NCI-H2171 treated with DMSO at 0.1 percent for 48 hours (cell line): ENCODE results near the gene OTOG.

Source experiments
- DNase-seq: peaks from one replicate; lab custom pipeline; 2025; lab: John Stamatoyannopoulos, UW

OTOG gene

DNA sequence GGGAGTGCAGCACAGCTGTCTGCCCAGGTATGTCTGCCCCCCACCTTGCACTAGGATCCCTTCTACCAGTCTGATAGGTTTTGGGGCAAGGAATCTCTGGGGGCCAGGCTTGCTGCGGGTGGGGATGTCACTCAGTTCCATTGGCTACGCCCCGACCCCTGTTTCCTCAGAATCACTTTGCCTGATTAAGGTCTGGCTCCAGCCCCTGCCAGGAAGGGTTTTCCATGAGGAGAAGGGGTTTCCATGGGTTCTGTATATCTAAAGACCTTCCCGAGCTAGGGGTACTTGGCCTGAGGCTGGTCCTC, 14.0 kb downstream of the OTOG start:
- no peak for DNase-seq

DNA sequence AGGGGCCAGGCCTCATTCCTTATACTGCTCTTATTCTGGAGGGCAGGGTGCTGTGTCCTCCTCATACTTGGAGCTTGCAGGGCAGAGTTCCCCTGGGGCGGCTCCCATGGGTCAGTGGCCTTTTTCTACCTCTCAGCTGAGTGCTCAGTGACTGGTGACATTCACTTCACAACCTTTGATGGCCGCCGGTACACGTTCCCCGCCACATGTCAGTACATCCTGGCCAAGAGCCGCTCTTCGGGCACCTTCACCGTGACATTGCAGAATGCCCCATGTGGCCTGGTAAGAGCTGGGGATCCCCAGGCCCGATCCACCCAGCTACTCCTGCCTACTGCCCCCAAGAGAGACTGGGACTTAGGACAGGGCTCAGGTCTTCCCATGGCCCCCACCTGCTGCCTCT, 14.5 kb downstream of the OTOG start:
- DNase-seq: no peak

- DNase-seq: no peak
Observed at GRCh38 chr11:17563231-17563646, 16.2 kb downstream of the OTOG start.

GRCh38 chr11:17563961-17564686, 17.1 kb downstream of the OTOG start:
- no peak for DNase-seq

DNA sequence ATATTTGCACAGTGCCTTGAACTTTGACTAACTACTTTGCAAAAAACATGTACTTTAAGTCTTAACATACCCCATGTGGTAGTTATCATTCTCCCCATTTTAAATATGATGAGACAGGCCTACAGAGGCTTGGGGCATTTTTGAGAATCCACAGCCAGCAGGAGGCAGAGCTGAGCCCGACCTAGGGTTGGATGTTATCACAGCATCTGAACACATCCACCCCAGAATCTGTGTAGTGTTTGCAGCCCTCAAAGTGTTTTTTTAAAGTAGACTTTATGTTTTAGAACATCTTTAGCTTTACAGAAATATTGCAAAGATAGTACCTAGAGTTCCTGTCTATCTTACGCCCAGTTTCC, 17.6 kb downstream of the OTOG start:
- no peak for DNase-seq

DNA sequence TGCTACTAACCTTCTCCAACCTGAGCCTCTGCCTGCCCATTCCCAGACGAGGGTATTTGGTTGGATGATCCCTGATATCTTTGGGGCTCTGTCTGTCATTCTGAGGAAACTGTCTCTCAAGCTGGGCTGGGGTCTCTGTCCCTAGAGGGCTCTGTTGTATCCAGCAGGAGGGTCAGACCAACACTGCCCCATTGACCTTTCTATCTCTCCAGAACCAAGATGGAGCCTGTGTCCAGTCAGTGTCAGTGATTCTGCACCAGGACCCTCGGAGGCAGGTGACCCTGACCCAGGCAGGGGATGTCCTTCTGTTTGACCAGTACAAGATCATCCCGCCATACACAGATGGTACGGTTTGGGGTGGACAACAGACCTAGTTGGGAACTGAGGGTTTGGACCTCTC, 21.9 kb downstream of the OTOG start:
- DNase-seq: no peak

DNA sequence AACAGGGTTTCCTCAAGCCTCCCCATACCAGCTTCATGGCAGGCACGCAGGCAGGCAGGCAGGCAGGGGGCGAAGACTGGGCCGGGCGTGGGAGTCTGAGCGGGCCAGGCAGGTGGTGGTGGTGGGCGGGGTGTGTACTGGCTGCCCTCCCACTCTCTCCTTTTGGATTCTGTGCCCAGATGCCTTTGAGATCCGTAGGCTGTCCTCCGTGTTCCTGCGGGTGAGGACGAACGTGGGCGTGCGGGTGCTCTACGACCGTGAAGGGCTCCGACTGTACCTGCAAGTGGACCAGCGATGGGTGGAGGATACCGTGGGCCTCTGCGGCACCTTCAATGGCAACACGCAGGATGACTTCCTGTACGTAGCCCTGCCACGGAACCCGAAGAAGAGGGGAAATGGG, 23.0 kb downstream of the OTOG start:
- no peak for DNase-seq

DNA sequence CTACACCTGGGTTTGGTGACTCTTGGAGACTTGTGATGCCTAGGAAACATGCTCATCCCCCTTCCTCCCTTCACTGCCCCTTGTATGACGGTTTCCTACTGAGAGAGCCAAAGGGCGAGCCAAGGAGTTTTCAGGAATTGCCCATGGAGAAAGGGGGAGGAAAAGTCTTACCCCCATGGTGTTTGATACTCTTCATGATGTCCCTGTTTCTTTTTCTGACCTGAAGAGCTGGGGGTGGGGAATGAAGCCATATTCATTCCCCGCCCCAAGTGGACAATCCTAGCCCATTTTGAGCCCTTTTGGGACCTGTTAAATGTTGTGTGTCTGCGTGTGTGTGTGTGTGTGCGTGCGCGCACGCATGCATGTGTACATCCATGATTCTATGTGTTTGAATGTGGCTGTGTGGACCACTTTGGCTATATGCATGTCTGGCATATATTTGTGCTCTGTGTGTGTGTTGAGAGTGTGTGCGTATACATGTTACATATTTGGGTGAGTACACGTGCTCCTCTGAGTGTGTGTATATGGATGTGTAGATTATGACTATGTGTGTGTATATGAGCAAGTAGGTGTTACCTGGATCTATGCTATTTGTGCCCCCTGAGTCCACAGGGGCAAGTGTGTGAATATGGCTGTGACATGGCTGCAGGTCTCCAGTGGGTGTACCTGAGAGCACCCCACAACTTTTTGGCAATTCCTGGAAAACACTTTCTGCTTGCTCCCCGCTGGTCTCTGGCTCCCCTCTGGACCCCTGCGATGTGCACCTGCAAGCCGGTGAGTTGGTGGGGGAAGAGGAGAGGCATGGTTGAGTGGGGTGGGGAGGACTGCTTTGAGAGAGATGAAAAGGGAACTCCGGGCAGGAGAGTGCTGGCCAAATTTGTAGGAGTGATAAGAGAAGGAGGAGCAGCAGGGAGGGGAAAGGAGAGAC, 24.6 kb downstream of the OTOG start:
- DNase-seq: no peak

- DNase-seq: no peak
Observed at GRCh38 chr11:17572359-17572690, 25.3 kb downstream of the OTOG start.

DNA sequence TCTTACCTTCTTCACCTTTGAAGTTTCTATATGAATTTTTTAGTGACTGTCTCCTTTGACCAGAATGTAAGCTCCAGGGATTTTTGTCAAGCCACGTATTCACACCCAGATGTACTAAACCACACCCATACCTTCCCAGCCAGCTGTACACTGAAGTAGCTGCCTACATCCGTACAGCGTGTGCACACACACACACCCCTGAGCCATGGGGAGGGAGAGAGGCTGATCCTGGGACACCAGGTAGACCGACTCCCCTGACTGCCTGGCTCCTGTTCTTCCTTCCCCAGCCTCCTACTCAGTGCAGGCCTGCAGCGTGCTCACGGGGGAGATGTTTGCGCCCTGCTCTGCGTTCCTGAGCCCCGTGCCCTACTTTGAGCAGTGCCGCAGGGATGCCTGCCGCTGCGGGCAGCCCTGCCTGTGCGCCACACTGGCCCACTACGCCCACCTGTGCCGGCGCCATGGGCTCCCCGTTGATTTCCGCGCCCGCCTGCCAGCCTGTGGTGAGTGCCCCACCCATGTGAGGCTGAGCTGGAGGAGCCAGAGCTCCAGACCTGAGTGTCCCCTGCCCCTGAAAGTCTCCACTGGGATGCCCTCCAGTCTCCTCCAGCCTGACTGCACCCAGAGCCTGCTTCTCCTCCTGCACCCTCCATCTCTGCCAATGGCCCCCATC, 25.9 kb downstream of the OTOG start:
- DNase-seq: no peak

DNA sequence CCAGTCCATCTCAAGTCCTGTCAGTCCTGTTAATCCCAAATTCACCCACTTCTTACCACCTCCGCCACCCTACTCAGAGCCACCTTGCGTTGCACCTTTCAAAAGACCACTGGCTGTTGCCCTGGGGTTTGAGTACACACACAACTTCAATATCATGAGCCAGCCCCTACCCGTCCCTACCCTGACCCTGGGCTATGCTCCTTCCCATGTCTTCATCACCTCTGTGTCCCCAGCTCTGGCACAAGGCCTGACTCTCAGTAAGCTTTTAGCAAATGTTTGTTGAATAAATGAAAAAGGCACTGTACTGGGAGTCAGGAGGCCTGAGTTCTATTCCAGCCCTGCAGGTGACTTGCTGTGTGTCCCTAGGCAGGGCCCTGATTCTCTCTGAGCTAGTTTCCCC, 26.5 kb downstream of the OTOG start:
- no peak for DNase-seq

- DNase-seq: no peak
Observed at GRCh38 chr11:17574141-17575091, 27.4 kb downstream of the OTOG start.

DNA sequence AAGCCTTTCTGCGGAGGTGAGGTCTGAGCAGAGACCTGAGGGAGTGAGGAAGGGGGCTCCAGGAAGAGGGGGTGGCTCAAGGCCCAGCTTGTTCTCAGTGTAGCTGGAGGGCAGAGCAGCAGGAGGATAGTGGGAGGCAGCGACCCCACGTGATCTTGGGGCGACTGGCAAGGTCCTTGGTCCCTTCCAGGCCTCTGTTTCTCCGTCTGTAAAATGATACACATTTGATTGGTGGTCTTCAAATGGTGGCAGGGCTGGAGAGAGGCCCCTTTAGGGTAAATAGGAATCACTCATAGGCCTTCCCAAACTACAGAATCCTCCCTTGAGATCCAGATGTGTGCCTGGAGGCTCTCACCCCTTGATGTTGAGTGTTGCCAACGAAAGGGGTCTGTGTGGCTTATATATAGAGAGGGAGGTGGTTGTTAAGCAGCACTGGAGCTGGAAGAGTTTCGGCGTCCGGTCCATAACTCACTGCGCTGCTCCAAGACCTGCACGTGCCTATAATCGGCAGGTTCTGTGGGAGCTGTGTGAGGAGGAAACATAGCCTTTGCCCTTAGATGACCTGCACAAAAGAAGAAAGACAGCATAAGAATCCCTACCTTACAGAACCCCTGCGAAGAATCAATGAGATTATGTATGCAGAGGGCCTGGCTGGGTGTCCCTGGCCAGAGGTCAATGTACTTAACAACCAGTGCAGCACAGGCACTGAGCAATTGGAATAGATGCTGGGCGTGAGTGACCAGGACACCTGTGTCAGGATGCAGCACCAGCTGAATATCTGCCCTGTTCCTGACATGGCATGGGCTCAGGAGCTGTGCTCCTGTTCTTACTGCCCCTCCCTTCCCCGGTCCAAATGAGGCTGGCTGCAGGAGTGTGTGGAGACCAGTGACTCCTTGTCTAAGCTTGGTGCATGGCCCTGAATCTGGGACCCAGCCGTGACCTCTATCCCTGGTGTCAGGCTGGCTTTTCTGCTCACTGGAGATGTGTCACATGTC, 28.7 kb downstream of the OTOG start:
- DNase-seq: no peak

GRCh38 chr11:17578296-17578695, 31.2 kb downstream of the OTOG start:
- DNase-seq: no peak

DNA sequence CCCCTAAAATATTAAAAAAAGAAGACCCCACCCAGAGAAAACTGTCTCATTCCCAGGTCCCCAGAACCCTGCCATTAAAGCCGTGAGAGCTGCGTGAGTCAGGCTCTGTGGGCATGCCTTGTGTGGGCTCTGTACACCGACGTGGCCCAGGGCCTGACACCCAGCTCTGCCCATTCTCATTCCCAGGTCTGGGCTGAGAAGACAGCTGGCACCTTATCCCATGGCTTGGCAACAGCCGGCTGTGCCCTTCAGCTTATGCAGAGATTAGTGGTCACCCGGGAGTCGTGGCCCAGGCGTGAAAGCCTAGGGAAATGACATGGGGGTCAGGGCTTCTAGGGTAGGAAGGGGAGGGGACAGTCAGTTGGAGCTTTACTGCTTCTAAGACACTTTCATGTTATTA, 31.9 kb downstream of the OTOG start:
- no peak for DNase-seq

DNA sequence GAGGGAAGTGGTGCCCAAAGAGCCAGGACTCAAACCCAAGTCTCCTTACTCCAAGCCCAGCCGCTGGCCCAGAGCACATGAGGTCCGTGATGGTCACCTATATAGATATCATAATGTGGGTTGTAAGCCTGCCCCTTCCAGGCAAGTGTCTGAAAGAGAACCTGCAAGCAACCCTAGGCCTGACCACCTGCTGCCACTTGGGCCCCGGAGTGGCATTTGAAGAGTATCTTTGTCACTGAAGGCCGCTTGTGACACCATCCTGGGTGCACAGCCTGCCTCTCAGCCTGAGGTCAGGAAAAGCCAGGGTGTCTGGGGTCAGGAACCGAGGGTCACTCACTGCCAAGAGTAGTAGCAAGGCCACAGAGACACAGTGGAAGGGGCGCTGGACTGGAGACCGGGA, 32.4 kb downstream of the OTOG start:
- DNase-seq: no peak

DNA sequence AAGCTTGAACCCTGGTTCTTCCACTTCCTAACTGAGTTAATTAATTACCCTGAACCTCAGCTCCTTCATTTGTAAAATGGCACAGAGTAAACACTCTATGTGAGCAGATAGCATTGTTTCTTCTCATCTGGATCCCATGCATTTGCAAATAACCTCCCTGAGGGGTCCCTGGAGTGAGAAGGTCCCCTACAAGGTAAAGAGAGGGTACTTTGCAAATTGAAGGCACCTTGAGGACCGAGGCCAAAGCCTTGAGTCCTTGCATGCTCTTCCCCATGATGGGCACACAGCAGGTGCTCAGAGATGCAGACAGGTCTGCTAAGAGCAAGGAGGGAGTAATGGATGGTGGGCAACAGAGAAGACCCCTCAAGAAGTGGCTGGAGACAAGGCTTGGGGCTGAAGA, 33.2 kb downstream of the OTOG start:
- DNase-seq: no peak

DNA sequence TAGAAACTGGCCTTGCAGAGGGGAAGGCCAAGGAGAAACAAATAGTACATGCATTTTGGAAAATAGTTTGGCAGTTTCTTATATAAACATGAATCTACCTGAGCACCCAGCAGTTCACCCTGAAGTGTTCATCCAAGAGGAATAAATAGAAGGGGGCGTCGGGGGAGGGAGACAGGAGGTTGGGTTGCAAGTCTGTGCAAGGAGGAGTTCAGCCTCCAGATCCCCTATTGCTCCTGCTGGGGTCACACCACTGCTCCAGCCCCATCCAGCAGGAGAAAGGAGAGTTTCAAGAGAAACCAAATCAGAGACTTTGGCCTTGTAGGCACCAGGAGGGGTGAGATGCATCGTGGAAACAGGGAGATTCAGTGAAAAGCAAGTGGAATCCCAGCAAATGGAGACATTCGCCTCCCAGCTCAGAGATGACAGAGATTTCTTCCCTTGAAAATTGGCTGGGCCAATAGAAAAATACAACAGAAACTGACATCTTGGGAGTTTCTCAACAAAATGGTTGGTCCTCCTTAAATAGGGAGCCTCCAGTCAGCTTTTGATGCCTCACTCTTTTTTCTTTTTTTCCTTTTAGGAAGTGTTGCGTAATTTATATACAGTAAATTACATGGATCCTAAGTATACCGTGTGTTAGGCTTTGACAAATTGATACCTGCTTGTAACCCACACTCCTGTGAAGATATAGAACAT, 34.1 kb downstream of the OTOG start:
- DNase-seq: no peak

DNA sequence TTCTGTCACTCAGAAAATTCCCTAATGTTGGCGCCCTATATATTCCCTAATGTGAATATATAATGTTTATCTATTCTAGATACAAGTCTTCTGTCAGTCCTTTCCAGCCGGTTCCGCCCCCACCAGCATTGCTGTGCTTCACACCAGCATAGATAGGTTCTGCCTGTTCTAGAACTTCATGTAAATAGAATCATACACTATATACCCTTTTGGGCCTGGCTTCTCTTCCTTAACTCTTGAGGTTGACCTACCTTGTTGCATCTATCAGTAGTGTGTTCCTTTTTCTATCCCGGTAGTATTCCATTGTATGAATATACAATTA, 34.6 kb downstream of the OTOG start:
- no peak for DNase-seq

GRCh38 chr11:17585911-17586695, 39.0 kb downstream of the OTOG start:
- DNase-seq: no peak
